Fibroblast of peridontal ligament (primary cell): ENCODE results near the gene BTNL3.
"Not testable (repeated sequence)": the region's sequence is repeated elsewhere in the genome, so short reads cannot be mapped to it uniquely, and the experiment has no call there.

ENCODE experiments used
- DNase-seq: peaks from one replicate; pipeline ENCODE4 v3.0.0-alpha.2; 2010; ENCODE audit errors: extremely low read depth

BTNL3 gene

GRCh38 chr5:180988592-180988991 is at the start of gene BTNL3:
Gene BTNL3 (plus strand): TSS chr5:180988846. CDS start chr5:180989029, 183 bp downstream.
- DNase-seq: no peak

- no peak for DNase-seq
Measured at GRCh38 chr5:180950291-180950949, 38.2 kb upstream of the BTNL3 start.

GRCh38 chr5:180959661-180960060 is 29.0 kb upstream of the BTNL3 start:
- no peak for DNase-seq

GRCh38 chr5:180960209-180960608 is 28.4 kb upstream of the BTNL3 start:
- DNase-seq: no peak

- DNase-seq: no peak
Measured at GRCh38 chr5:180969406-180969805, 19.2 kb upstream of the BTNL3 start.

- DNase-seq: no peak
Measured at GRCh38 chr5:180970336-180970735, 18.3 kb upstream of the BTNL3 start.

- no peak for DNase-seq
Measured at GRCh38 chr5:180970875-180971274, 17.8 kb upstream of the BTNL3 start.

- no peak for DNase-seq
Measured at GRCh38 chr5:180974612-180975315, 13.9 kb upstream of the BTNL3 start.

- DNase-seq: no peak
Measured at GRCh38 chr5:180975338-180975737, 13.3 kb upstream of the BTNL3 start.

GRCh38 chr5:180976518-180976917 is 12.1 kb upstream of the BTNL3 start:
- DNase-seq: no peak

GRCh38 chr5:180977852-180978251 is 10.8 kb upstream of the BTNL3 start:
- no peak for DNase-seq

GRCh38 chr5:180982008-180982741 is 6.5 kb upstream of the BTNL3 start:
- no peak for DNase-seq

GRCh38 chr5:180988016-180988415 is 630 bp upstream of the BTNL3 start:
- DNase-seq: no peak

GRCh38 chr5:180990086-180990881 is 1.6 kb downstream of the BTNL3 start:
- DNase-seq: no peak

- DNase-seq: no peak
Measured at GRCh38 chr5:180990882-180991242, 2.2 kb downstream of the BTNL3 start.

- no peak for DNase-seq
Measured at GRCh38 chr5:181001947-181002346, 13.3 kb downstream of the BTNL3 start.

- DNase-seq: no peak
Measured at GRCh38 chr5:181005791-181006190, 17.1 kb downstream of the BTNL3 start.

- no peak for DNase-seq
Measured at GRCh38 chr5:181008136-181008535, 19.5 kb downstream of the BTNL3 start.

- DNase-seq: not testable (repeated sequence)
Measured at GRCh38 chr5:181010018-181010417, 21.4 kb downstream of the BTNL3 start.

- DNase-seq: not testable (repeated sequence)
Measured at GRCh38 chr5:181014654-181015053, 26.0 kb downstream of the BTNL3 start.

GRCh38 chr5:181017448-181017847 is 28.8 kb downstream of the BTNL3 start:
- DNase-seq: not testable (repeated sequence)

- DNase-seq: no peak
Measured at GRCh38 chr5:181020688-181021087, 32.0 kb downstream of the BTNL3 start.
